Tibial nerve (tissue), 4 donors: Measurements from ENCODE around the gene STPG1. TPM values are rescaled to one million over a fixed set of nuclear protein-coding genes. Genes with fewer than 3 reads are reported as not detected.

Experiments used
- DNase-seq, 2 donors: peaks; one replicate each; pipeline ENCODE4 v3.0.0-alpha.2; 2019; ENCODE audit warnings: low spot score in 2 of 2
- H3K27ac ChIP-seq, 4 donors: fragments of 200-600 bp; sonication (generic) in 3 of 4; one replicate each; pipeline ENCODE4 v1.5.1; 2017 to 2019; ENCODE audit warnings: mild to moderate bottlenecking in 1 of 4
- H3K27me3 ChIP-seq, 2 donors: fragments of 200-600 bp; sonication (generic) in 1 of 2; one replicate each; pipeline versions ENCODE4 v1.5.1 to v1.6.0; 2017 to 2019
- H3K36me3 ChIP-seq, 3 donors: fragments of 200-600 bp; sonication (generic); one replicate each; pipeline ENCODE4 v1.5.1; 2018 to 2019
- H3K4me1 ChIP-seq, 4 donors: fragments of 200-600 bp; sonication (generic) in 3 of 4; one replicate each; pipeline ENCODE4 v1.5.1; 2017 to 2019
- H3K4me3 ChIP-seq, 4 donors: fragments of 200-600 bp; sonication (generic) in 3 of 4; one replicate each; pipeline ENCODE4 v1.5.1; 2017 to 2019; ENCODE audit warnings: mild to moderate bottlenecking in 1 of 4, moderate library complexity in 1 of 4
- H3K9me3 ChIP-seq, 4 donors: fragments of 200-600 bp; sonication (generic) in 3 of 4; one replicate each; pipeline ENCODE4 v1.5.1; 2017 to 2019
- CTCF ChIP-seq, 5 experiments: fragments of 200-600 bp in 3 of 5; fragments of 450-650 bp in 2 of 5; sonication (generic) in 3 of 5; IDR thresholded peaks; one replicate each; pipeline ENCODE4 v1.5.1; 2016 to 2019; ENCODE audit warnings: antibody characterized with exemption in 5 of 5, mild to moderate bottlenecking in 3 of 5, moderate library complexity in 2 of 5
- EP300 ChIP-seq, 2 donors: sonication (generic); formaldehyde crosslinking; IDR thresholded peaks; one replicate each; pipeline ENCODE4 v1.6.1; 2017; ENCODE audit warnings: antibody characterized with exemption in 2 of 2, mild to moderate bottlenecking in 1 of 2
- POLR2A ChIP-seq, 2 donors: fragments of 450-650 bp; IDR thresholded peaks; one replicate each; pipeline ENCODE4 v1.6.1; 2017; ENCODE audit warnings: antibody characterized with exemption in 2 of 2, mild to moderate bottlenecking in 2 of 2, moderate library complexity in 2 of 2
- WGBS, 2 donors: methylation state at CpG; one replicate each; pipeline ENCODE4 v1.1.5; 2018; 5-methylcytosine and 5-hydroxymethylcytosine counted together
- total RNA-seq, 4 donors: library from RNA; depleted of rRNA; stranded (reverse); fragments of >200 nt; gene quantifications; one replicate each; pipeline ENCODE4 v1.1.0, GENCODE V29; 2016

STPG1 gene
- total RNA-seq, 4 donors from 2014 or later = 1.5 to 5.7 (median 3.0) TPM

GRCh38 chr1:24343412-24344089 is 70.0 kb downstream of the STPG1 start:
- no peak overlapping the region for H3K27ac ChIP-seq
- TF ChIP-seq CTCF (IDR thresholded peaks at IDR 0.05) (no peak), EP300 (IDR thresholded peaks at IDR 0.05) (no peak), POLR2A (IDR thresholded peaks at IDR 0.05) (no peak)
- no peaks in the 10 kb centered on the region for H3K27me3 ChIP-seq
- no peaks in the 10 kb centered on the region for H3K9me3 ChIP-seq
- H3K36me3 ChIP-seq = no peaks in the 10 kb centered on the region
- 86 to 88% methylated on average over 13 of the region's 13 CpGs for WGBS, 2 donors
- no peak overlapping the region for H3K4me3 ChIP-seq
- no peak for DNase-seq
- H3K4me1 ChIP-seq = no peaks in the 10 kb centered on the region

- whole genome bisulfite sequencing, 2 donors = 54 to 55% methylated on average over 8 of the region's 8 CpGs
These were observed 72.3 kb downstream of the STPG1 start for GRCh38 chr1:24341260-24341659.

GRCh38 chr1:24340770-24341169 is 72.8 kb downstream of the STPG1 start:
- WGBS, 2 donors = 60 to 64% methylated on average over 8 of the region's 8 CpGs
- no peak for DNase-seq
- H3K27ac ChIP-seq = no peak overlapping the region

More at GRCh38 chr1:24341260-24341659, 72.3 kb downstream of the STPG1 start:
- H3K27ac ChIP-seq = no peak overlapping the region
- no peak overlapping the region for H3K4me3 ChIP-seq
- TF ChIP-seq EP300 (IDR thresholded peaks at IDR 0.05) (no peak), POLR2A (IDR thresholded peaks at IDR 0.05) (no peak), CTCF (IDR thresholded peaks at IDR 0.05) (no peak)
- no peaks in the 10 kb centered on the region for H3K27me3 ChIP-seq
- no peaks in the 10 kb centered on the region for H3K9me3 ChIP-seq
- H3K36me3 ChIP-seq = no peaks in the 10 kb centered on the region
- H3K4me1 ChIP-seq = no peaks in the 10 kb centered on the region
- no peak for DNase-seq

GRCh38 chr1:24339996-24340395 is 73.6 kb downstream of the STPG1 start:
- no peak for DNase-seq
- H3K4me3 ChIP-seq = no peak overlapping the region
- TF ChIP-seq POLR2A (IDR thresholded peaks at IDR 0.05) (no peak), EP300 (IDR thresholded peaks at IDR 0.05) (no peak), CTCF (IDR thresholded peaks at IDR 0.05) (no peak)
- H3K27me3 ChIP-seq = no peaks in the 10 kb centered on the region
- no peaks in the 10 kb centered on the region for H3K36me3 ChIP-seq
- no peaks in the 10 kb centered on the region for H3K4me1 ChIP-seq
- no peak overlapping the region for H3K27ac ChIP-seq
- no peaks in the 10 kb centered on the region for H3K9me3 ChIP-seq
- 88 to 93% methylated on average over 8 of the region's 8 CpGs for whole genome bisulfite sequencing, 2 donors

More at GRCh38 chr1:24340770-24341169, 72.8 kb downstream of the STPG1 start:
- no peak overlapping the region for H3K4me3 ChIP-seq
- H3K4me1 ChIP-seq = no peaks in the 10 kb centered on the region
- TF ChIP-seq POLR2A (IDR thresholded peaks at IDR 0.05) (no peak), EP300 (IDR thresholded peaks at IDR 0.05) (no peak), CTCF (IDR thresholded peaks at IDR 0.05) (no peak)
- no peaks in the 10 kb centered on the region for H3K9me3 ChIP-seq
- H3K36me3 ChIP-seq = no peaks in the 10 kb centered on the region
- no peaks in the 10 kb centered on the region for H3K27me3 ChIP-seq

DNA sequence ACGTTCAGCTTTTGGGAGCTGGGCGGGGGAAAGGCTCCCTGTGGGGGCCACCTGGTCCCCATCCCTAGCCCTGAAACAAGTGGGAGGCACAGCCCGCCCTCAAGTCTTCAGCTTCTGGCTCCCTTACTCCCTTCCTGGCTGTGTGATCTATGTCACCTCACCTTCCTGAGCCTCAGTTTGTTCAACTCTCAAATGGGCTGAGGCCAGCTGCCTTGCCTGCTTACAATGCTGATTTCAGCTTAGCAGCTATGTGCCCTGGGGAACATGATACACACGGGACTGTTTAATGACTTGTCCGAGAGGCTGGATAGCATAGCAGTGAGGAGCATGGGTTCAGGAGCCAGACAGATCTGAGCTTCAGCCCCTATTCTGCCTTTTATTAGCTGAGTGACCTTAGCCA is 75.1 kb downstream of the STPG1 start:
- DNase-seq = no peak
- Histone ChIP-seq H3K4me1 (no peaks in the 10 kb centered on the region), H3K27me3 (no peaks in the 10 kb centered on the region), H3K36me3 (no peaks in the 10 kb centered on the region), H3K27ac (no peak overlapping the region), H3K9me3 (no peaks in the 10 kb centered on the region), H3K4me3 (no peak overlapping the region)
- TF ChIP-seq EP300 (IDR thresholded peaks at IDR 0.05) (no peak), CTCF (IDR thresholded peaks at IDR 0.05) (no peak), POLR2A (IDR thresholded peaks at IDR 0.05) (no peak)
- WGBS, 2 donors = 76 to 81% methylated on average over 5 of the region's 5 CpGs
